NCI-H774 (cell line): Measurements from ENCODE around the gene ALPK1.
"Not testable (repeated sequence)": the region's sequence is repeated elsewhere in the genome, so short reads cannot be mapped to it uniquely, and the experiment has no call there.

ENCODE experiments used
- DNase-seq: peaks from one replicate; lab custom pipeline; 2025; lab: John Stamatoyannopoulos, UW

The ALPK1 gene

DNA sequence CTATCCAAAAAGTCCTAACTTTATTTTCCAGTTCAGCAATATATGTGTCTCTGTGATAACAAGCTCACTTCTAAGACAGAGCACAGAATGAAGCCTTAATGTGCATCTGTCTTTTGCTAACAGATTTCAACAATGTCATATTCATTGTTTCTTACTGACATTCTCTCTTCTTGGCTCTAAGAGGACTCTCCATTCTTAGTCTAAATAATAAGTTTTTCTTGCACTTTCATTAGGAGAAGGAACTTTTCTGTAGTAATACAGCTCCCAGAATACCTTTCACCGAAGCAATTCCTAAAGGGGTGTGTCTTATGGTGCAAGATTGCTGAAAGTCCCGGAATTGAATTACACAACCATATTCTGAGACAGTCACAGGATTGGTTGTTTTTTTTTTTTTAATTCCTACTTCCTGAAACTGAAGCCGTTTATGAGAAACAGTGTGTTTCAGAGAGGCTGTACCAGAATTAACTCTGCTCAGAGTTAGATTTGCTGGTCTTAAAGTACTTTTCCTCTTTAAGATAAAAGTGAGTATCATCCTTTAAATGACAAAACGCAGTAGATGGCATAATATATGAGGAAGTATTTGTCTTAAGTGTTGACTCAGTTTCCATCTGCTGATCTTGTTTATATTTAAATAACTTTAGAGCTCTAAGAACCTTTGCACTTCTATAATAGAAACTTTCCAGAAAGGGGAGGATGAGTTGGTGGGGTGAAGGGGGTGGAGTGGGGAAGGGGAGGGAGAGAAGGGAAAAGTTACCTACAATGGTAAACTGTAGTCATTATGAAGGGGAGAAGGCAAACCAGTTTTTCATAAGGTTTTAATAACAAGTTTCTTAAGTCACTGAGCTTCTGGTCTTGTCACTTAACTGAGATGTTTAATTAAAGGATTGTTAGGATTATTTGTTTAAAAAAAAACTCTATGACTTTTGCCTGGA lies at the start of gene ALPK1:
Gene ALPK1 (plus strand): TSS at position 421 of the 932 bp plus-strand sequence.
- peak; percentile 8 for DNase-seq

DNA sequence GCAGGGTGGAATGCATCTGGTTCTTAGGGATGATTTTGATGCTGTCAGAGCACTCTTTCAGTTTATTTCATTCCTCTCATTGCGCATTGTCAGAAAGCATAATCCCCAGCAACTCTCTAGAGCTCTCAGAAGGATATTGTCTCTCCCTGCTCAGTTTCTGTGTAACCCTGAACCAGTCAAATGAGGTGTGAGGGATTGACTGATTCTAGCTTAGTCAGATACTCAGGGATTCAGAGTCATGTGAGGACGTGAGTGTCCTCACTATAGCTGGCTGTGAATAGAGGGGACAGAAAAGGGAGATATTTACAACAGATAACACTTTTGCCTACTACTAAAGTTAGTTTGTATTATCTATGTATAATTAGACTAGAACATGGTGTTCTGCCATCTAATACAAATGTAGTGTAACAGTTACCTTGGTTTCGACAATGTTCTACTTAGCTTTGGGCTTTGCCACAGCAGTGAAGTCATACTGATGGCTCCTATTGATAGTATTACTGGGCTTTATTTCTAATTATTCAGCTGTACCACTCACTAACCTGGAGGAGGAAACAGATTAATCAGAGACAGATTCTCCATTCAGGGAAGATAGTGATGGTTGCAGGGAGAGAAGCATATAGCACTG lies 46.0 kb upstream of the ALPK1 start:
- DNase-seq = no peak

DNA sequence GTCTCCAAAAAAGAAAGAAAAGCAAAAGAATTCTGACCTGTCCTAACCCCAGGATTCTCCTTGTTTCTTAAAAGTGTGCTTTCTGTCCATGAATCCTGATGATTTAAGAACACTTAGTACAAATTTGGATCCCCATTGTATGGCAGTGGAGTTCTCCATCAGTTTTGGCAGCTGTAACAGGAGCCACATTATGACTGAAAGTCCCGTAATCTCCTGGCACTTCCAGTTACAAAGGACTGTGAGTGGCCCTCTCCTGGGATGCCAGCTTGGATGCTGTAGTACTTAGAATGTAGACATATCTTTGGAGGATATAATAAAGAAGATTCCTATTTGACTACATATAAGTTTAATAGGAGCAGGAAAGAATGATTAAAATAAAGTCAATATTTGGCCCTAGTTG lies 44.9 kb upstream of the ALPK1 start:
- no peak for DNase-seq

- no peak for DNase-seq
These were observed 43.7 kb upstream of the ALPK1 start for GRCh38 chr4:112253382-112254000.

- DNase-seq = no peak
These were observed 40.1 kb upstream of the ALPK1 start for GRCh38 chr4:112257098-112257497.

DNA sequence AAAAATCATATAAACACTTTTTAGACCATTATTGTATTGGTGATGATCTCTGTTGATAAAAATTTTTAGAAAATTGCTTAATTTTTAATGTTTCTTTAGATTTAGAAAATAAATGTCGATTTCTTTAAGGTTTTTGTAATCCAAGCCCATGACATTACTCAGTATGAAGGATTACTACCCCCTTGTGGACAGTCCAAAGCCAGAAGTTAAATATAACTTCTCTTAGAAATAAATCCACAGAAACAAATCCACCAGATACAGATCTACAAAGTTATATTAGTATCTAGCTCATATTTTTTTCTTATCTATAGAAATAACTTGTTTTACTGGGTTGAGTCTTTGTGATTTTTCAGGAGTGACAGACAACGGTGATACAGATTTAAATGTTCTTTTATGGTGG lies 30.3 kb upstream of the ALPK1 start:
- no peak for DNase-seq

GRCh38 chr4:112270051-112270450 lies 27.1 kb upstream of the ALPK1 start:
- DNase-seq = no peak

DNA sequence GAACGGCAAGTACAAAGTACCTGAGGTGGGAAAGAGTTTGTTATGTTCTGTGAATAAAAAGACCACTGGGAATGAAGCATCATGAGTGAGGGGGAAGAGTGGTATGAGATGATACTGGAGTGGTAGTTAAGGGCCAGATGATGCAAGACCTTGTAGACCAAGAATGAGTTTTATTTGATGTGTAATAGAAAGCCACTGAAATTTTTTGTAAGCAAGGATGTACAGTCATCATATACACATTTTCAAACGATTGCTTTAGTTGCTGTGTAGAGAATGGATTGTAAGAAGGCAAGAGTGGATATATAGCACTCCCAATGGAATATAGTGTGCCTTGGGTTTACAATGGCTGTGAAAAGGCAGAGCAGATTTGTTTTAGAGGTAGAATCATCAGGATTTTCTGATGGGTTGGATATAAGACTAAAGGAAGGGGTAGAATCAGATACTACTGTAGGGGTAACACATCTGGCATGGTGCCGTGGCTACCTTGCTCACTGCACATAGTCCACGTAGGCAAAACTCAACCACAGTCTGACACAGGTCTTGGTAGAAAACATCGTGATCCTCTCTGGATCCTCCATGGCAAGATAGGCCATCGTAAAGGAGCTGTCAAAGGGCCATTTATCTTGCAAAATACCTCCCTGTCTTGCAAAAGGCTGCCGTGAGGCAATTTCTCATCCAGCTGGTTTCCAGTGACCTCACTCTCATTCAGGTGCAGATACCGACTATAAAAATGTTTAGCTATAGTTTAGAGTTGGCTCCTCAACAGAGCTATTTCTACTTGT lies 26.3 kb upstream of the ALPK1 start:
- no peak for DNase-seq

DNA sequence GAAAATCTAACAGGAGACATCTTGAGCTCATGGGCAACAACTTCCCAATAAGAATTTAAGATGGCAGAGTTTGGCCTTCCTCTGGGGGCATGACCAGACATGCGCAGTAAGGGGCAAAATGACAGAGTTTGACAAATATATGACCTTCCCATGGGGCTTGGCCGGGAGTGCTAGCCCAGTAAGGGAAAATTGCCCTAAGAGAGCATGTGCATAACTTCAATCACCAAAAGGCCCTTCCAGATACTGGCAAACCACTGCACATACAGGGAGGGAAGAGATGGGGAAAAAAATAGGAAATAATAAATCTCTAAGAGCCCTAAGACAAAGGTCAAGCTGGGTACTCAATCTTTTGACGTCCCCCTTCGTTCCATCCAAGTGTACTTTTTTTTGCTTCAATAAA lies 24.9 kb upstream of the ALPK1 start:
- no peak for DNase-seq

DNA sequence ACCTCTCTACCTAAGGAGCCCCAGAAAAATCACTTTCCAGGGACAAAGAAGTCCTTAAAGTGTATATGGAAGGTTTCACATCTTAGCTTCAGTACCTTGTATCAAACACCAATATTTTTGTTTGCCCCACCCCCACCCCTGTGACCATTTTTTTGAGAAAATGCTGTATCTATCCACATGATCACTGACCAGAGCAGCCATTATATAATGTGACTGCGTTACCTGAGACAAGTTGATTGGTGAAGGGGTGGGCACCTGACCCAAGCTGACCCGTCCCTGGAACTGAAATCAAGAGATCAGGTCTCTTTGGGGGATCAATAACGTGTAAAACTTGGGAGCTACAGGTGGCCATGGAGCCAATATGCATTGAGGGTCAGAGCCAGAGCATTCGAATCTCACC lies 22.2 kb upstream of the ALPK1 start:
- no peak for DNase-seq

DNA sequence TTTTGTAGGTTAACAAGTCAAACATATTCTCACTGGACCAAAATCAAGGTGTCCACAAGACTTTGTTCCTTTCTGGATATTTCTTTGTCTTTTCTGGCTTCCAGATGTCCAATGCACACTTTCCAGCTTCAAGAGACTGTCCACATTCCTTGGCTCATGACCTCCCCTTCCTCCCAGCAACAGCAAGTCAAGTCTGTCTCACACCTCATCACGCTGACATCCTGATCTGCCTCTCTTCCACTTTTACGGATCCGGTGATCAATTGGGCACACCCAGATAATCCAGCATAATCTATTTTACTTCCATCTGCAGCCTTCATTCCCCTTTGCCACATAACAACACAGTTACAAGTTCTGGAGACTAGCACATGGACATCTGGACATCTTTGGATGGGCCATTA lies 21.1 kb upstream of the ALPK1 start:
- no peak for DNase-seq

GRCh38 chr4:112277220-112277619 lies 19.9 kb upstream of the ALPK1 start:
- no peak for DNase-seq

- no peak for DNase-seq
These were observed 19.3 kb upstream of the ALPK1 start for GRCh38 chr4:112277705-112278448.

GRCh38 chr4:112279025-112279881 lies 17.9 kb upstream of the ALPK1 start:
- no peak for DNase-seq

- no peak for DNase-seq
These were observed 17.3 kb upstream of the ALPK1 start for GRCh38 chr4:112279882-112280315.

DNA sequence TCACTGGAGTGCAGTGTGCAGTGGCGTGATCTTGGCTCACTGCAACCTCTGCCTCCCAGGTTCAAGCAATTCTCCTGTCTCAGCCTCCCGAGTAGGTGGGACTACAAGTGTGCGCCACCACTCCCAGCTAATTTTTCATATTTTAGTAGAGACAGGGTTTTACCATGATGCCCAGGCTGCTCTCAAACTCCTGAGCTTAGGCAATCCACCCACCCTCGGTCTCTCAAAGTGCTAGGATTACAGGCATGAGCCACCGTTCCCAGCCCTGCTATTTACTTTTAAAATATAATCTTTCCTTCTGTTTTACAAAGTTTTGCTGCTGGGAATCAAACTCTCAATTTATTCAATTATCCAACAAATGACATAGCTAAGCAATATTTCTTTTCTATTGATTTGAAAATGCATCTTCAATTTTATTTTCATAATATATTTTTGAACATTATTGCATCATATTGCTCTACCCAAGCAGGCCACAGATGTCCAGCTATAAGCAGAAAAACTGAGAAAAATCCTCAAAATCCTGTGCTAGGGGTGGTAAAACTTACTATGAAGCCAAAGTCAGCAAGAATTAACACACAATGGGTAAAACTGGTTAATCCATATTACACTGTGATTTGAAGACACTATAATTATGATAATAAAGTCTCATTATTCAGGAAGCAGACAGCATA lies 16.6 kb upstream of the ALPK1 start:
- no peak for DNase-seq

- DNase-seq = not testable (repeated sequence)
These were observed 15.2 kb upstream of the ALPK1 start for GRCh38 chr4:112281895-112282398.

GRCh38 chr4:112282860-112283667 lies 14.1 kb upstream of the ALPK1 start:
- no peak for DNase-seq

DNA sequence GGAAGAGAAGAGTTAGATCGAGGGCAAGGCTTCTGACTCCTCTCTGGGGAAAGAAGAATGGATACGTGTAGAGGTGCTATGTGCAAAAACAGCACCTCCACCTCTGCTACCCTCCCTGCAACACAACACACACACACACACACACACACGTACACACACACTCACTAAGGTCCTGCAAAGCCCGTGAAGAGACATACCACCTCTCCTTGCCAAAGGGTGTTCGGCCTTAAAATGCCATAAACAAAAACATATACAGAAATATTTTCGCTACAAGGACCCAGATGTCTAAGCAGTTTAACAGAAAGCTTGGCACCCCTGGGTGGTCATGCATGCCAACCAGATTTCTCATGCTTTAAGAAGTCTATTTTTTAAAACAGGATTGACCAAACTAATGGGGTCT lies 13.0 kb upstream of the ALPK1 start:
- DNase-seq = no peak
